Hypothalamus (tissue), 51 donors: ENCODE data around the gene MSLN.

ENCODE experiments used
- DNase-seq, 51 donors: peaks; one replicate each; lab custom pipeline; 2025; lab: John Stamatoyannopoulos, UW

Gene MSLN

DNA sequence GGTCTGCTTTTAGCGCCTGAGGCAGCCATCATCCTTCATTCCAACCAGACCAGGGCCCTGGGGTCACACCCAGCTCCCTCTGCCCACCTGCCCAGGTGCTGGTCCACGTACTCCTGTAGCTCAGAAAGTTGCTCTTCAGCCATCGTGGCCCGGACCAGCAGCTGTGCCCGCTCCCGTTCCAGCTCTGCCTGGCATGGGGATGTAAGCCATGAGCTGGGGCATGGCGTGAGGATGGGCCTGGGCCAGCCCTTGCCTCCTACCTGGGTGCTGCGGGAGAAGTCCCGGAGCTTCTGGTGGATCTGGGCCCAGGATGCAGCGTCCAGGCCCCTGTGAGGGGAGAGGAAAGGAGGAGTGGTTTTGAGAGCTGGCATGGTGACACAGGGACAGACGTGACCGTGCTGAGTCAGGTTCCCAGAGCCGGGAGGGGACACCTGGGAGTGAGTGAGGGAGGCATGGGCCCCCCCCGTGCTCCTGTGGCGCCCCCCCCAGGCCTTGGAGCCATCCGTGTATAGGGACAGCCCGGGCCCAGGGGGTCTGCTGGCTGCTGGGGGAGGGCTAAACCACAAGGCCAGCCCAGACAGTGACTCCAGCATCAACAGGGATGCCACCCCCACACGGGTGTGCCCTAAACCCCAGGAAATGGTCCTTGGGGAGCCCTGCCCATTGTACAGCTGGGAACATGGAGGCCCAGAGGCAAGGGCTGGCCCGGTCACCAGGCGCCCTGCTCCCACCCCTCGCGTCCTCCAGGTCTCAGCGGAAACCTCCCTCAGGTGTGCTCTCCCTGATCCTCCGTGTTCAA is 37.5 kb upstream of the MSLN start:
- DNase-seq: peak in 1 of 51 donors; percentile 41

DNA sequence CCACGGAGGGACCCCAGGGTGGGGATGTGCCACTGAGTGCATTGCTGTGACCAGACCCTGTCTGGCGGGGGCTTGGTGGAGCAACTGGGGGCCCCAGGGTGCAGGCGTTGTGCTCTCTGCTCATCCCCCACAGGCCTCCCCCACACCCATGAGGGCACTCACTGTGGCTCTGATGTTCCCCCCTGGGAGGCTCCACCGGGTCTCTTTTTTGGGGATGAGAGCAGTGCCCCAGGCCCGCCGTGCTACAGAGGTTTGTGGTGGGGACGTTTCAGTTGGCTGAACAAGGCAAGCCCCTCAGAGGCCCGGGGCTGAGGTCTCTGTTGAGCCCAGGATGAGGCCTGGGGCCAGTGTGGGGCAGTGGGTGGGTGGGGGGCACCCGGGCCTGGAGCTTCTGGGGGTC is 36.8 kb upstream of the MSLN start:
- DNase-seq: no peak

DNA sequence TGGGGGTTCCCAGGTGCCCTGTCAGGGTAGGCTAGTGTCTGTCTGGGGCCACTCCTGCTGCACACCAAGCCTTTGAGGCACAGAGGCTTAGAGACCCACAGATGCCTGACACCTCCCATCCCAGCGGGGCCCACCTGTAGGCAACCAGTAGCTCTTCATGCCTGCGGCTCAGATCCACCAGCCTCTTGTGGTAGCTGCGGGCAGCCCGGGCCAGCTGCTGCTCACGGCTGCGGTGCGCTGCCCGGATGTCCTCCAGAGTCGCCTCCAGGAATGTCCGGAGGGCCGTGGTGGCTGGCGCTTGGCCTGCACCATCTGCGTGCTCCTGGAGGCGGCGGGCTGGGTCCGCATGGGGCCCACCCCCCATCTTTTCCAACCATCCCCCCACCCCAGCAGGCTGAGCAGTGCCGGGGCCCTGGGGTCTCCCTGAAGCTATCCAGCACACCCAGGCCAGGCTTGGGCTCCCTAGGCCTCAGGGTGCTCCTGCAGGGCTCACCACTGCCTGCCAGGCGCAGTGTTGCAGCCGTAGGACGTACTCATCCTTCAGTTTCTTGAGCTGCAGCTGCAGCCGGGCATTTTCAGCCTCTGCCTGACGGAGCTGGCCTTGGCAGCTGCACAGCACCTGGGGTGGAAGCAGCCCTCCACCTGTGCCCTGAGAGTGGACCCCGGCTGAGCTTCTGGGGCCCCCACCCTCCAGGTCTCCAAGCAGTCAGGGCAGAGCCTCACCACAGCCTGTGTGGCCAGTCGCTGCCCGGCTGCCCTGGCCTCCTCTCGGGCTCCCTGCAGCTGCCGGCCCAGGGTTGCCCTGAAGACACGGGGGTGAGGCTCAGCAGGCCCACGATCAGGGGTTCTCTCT is 36.1 kb upstream of the MSLN start:
- no peak for DNase-seq

DNA sequence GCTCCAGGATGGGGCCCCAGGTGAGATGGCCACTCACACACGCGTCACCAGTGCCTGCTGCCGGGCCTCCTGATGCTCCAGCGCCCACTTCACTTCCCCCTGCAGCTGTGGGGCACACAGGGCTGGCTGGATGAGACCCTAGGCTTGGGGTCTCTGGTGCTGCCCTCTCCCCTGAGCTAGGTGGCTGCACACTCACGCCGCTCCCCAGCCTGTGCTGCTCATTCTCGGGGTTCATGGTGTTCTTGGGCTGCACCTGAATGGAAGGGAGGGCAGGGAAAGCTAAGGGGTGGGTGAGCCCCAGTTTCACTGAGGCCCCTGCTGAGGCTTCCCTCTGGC is 35.5 kb upstream of the MSLN start:
- DNase-seq: no peak

DNA sequence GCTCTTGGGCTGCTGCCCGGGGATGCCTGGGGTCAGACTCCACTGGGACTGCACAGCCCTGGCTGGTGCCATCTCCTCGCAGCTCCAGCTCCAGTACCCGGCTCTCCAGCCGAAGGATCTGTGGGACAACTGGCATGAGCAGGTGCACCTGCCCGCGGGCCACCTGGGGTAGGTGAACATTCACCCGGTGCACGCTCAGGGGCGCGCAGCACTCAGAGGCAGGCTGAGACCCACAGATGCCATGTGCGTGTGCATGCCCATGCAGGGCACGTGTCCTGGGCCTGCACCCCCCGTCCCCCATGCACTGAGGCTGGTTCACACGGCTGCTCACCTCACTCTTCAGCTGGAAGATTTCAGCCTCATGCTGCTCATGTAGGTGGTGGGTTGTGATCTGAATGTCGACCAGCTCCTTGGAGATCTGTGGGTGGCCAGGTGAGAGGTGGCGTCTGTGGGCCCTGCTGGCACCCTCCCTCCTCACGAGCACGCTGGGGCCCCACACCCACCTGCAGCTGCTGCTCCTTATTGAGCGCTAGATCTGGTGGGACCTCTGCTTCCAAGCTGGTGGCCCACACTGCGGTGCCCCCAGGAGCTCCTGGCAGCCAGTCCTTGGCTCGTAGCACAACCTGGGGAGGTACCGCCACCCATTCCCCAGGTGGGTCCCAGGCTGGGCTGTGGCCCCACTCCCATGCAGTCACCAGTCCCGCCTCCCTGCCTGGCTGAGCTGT is 34.9 kb upstream of the MSLN start:
- DNase-seq: no peak

DNA sequence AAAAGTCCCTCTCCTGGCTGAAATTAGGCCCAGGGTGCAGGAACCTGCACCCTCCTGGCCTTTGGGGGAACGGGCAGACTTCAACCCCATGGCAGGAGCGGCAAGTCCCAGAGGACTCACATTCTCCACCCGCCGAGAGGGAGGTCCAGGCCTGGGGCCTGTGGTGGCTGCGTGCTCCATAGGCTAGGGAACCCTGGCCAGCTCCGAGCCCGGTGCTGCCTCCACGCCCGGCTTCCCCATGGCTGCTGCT is 34.4 kb upstream of the MSLN start:
- DNase-seq: peak in 1 of 51 donors; percentile 6

DNA sequence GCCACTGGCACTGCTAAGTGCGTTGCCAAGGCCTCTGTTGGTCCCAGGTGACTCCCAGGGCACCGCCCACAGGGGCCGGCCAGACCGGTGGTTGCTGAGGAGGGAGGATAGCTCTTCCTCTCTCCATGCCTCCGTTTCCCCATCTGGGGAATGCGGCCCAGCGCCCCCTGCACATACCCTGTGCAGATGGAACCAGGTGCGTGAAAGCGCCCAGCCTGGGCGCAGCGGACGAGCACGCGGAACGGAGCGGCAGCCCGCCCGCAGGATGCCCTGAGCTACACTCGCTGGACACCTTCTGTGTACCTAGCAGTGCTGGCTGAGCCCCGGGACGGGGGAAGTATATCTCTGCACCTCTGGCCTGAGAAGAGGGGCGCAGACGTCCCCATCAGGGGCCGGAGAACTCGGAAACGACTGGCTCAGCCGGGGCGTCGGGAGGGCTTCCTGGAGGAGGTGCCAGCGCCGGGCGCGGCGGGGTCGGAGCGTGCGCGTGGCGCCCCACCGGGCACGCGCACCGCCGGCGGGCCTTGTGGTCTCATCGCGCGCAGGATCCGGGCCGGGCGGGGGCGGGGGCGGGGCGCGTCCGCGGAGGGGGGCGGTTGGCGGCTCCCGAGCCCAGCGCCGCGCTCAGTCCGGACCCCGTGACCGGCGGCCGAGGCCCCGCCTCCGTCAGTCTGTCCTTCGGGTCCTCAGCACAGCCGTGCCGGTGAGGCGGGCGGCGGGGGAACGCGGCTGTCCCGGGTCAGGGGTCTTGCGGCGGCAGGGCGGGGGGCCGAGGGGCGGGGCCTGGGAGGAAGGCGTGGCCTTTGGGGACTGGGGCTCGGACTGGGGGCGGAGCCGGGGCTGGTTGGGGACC is 33.9 kb upstream of the MSLN start, which contains the start of the genes CCDC78 and HAGHL:
Gene CCDC78 (minus strand): TSS at position 6 of the 853 bp plus-strand sequence. CDS start 76 bp downstream, outside the sequence.
Gene HAGHL (plus strand): TSS at position 669 of the 853 bp plus-strand sequence. CDS start 404 bp downstream, outside the sequence.
- DNase-seq: peak in 46 of 51 donors; percentile 14 to 83 (median 53)

DNA sequence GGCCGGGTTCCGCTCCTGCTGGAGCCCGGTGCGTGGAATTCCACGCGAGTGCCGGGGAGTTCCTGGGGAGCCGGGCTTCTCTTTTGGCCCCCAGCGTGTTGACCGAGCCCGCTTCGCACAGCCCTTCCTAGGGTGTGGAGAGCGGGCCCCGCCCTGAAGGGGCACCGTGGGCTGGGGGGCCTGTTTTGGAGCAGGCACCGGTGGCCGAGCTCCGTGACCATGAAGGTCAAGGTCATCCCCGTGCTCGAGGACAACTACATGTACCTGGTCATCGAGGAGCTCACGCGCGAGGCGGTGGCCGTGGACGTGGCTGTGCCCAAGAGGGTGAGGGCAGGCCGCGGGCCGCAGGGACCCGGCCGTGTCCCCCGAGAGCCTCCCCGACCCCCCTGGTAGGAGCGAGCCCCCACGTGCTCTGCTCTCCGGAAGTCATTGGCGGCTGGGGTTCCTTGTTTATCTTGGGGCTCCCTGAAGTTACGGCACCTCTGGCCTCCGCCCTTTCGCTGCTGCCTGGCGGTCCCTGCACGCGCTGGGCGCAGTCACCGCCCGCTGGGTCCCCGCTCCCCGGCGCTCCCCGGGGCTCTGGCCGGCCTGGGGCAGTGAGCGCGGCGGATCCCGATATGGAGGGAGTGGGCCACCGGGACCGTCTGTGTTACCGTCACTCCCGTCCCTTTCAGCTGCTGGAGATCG is 33.1 kb upstream of the MSLN start:
- no peak for DNase-seq

DNA sequence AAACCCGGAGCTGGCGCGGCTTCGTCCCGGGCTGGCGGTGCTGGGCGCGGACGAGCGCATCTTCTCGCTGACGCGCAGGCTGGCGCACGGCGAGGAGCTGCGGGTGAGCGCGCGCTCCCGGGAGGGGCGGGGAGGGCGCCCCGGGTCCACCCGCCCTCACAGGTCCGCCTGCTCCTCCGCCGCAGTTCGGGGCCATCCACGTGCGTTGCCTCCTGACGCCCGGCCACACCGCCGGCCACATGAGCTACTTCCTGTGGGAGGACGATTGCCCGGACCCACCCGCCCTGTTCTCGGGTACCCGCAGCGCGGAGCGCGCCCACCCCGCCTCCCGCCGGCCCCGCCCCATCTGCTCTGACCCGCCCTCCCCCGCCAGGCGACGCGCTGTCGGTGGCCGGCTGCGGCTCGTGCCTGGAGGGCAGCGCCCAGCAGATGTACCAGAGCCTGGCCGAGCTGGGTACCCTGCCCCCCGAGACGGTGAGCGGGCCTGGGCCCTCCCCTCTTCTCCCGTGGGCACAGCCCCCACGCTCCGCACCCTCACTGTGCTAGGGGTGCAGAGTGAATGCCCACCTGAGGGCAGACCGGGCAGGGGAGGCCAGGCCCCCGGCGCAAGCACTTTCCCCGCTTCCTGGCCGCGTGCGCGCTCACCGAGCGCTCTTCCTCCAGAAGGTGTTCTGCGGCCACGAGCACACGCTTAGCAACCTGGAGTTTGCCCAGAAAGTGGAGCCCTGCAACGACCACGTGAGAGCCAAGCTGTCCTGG is 32.2 kb upstream of the MSLN start:
- peak in 42 of 51 donors; percentile 13 to 86 (median 58) for DNase-seq

DNA sequence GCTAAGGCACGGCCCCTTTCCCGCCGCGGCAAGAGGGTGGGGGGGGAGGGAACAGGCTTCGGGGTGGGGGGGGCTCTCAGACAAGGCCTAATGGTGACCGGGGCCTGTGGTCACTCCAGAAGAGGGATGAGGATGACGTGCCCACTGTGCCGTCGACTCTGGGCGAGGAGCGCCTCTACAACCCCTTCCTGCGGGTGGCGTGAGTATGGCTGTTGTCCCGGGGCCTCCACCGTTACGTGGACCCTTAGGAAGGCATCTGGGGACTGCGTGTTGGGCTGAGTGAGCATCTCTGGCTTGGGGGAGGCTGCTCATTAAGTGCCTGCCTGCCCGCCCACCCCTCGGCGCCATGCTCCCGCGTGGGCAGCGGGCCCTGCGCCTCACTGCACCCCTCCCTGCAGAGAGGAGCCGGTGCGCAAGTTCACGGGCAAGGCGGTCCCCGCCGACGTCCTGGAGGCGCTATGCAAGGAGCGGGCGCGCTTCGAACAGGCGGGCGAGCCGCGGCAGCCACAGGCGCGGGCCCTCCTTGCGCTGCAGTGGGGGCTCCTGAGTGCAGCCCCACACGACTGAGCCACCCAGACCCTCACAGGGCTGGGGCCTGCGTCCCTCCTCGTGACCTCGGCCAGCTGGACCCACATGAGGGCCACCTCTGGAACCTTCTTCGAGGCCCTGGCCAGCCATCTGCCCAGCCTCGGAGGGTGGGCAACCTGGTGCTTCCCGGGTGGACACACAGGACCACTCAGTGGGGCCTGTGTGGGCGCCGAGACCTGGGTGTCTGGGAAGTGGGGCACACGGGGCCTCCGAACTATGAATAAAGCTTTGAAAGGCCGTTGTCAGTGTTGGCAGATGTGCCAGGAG is 31.4 kb upstream of the MSLN start:
- peak in 2 of 51 donors; percentile 42 to 43 for DNase-seq

DNA sequence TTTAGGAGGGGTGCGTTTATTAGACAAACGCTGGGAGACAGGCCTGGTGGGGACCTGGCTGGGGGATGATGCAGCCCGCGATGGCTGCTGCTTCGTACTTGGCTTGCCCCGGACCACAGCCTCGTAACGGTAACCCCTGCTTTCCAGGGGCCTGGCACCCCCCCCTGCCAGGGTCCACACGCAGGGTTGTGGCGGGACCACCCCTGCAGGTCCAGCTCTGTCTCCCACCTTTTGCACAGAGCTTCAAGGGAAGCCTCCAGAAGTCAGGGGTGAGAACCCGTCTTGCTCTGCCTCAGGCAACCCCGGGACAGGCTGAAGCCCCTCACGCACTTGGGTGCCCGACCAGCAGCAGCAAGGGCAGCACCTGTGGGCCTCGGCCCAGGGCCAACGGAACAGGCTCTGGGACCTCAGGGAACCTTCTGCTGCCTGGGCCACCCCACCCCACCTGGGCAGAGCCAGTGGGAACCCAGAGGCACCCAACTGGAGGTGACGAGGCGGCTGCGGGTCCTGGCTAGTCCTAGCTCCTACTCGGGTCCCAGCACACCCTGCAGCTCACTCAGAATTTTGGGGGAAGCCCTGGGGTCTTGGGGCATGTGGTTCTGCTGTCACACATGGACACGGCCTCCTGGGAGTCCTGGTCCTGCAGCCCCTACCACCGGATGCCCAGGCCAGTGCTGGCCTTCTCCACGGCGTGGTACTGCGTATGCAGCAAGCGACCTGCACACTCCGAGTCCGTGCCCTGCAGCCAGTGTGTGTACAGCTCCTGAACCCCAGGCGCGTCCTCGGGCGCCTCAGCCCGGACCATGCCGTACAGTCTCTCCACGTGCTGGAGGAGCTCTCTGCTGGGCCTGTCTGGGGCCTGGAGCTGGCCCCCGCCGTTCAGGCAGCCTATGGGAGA is 30.5 kb upstream of the MSLN start:
- DNase-seq: no peak

DNA sequence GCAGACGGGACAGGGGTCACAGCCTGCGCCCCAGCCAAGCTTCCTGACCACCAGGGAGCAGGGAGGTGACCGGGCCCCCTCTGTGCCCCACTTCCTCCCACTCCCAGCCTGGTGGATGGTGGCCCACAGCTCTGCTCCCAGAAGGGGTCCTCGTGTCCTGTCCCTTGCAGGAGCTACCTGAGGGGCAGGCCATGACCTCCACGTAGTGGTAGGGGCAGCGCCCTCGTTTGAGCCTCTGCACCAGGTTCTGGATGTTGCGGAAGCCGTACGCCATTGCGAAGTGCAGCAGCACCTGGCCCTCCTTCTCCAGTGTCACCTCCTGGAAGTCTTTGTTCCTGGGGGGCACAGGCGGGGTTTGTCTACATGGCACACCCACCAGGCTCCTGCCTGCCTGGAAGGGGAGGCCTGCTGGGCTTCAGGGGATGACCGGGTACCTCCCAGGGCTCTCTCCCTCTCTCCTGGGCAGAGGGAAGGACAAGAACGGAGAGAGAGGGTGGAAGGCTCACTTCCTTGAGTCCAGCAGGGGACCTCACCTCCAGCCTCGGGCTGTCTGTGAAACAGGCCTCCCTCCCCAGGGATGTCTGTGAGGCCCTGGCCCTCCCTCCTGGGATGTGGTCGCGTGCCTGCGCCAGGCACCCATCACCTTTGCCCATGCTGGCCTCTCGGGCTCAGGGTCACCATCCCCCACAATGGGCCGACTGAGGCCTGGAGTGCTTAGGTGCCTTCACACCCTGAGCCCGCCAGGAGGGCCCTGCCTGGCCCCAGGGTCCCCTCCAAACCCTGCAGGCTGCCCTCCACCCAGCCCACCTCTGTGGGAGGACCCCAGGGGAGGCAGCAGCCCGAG is 29.6 kb upstream of the MSLN start:
- DNase-seq: no peak

DNA sequence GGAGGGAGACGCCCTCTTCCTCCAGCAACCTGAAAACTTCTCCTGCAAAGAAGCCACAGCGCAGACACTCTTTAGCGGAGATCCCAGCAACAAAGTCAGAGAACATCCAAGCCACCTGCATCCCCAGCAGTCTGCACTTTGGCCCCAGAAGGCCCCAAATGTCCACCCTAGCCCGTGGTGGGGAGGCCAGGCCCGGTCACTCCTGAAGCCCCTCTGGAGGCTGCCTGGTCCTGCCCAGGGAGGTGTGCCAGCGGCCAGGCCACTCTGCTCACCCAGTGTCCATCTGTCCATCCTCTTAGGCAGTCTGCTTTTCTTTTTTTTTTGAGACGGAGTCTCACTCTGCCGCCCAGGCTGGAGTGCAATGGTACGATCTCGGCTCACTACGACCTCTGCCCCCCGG is 28.2 kb upstream of the MSLN start:
- no peak for DNase-seq

DNA sequence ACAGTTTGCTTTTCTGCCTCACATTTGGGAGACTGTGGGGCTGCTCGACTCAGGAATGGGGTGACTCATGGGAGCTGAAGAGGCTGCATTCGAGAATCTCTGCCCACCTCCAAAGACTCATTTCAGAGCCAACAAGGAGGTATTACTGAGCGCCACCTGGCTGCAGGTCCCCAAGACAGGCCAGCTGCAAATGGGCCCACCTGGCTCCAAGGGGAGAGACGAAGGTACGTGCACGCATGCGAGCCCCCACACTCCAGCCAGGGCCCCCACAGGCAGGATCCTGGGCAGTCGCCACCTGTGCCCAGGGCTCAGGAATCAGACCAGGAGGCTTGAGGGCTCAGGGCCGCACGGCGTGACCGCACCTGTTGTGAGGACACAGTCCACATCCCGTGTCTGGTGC is 27.6 kb upstream of the MSLN start:
- peak in 1 of 51 donors; percentile 25 for DNase-seq

DNA sequence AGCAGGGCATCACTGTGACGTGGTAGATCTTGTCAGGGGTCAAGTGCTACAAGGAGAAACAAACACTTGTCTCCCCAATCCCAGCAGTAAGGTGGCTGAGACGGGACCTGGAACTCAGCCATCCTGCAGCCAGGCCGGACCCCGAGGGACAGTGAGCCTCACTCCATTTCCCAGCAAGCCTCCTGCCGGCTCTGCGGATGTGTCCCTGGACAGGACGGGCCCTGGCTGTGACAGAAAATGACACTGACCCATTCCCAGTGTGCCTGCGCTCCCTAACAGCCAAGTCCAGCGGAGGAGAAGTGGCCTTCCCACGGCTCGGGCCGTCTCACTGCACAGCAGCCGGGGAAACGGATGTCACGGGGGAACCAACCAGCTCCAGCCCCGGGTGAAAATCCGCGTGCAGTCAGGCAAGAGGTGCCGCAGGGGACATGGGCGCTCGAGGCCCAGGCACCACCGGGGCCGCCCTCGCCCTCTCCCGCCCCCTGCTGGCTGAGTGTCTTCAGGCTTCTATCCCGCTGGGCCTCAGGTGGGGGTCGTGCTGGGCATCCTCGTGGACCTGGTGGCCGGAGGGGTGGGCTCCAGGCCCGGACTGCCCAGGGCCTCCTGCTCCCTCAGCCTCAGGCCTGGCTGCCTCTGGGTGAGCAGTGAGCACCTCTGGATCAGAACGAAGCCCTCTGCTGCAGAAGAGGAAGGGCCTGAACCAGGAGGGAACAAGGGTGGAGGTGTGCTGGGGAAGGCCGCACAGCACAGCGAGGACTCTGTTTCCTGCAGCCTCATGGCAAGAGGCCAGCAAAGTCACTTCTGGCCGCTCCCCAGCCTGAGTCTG is 26.9 kb upstream of the MSLN start:
- peak in 1 of 51 donors; percentile 33 for DNase-seq
